Measurements from ENCODE around the gene PIEZO2.

The PIEZO2 gene

GRCh38 chr18:10718809-10719208 lies 430.6 kb downstream of the PIEZO2 start:
- no peak for DNase-seq

GRCh38 chr18:10715791-10716190 lies 433.6 kb downstream of the PIEZO2 start:
- no peak for DNase-seq

GRCh38 chr18:10713409-10713808 lies 436.0 kb downstream of the PIEZO2 start:
- DNase-seq: no peak

GRCh38 chr18:10707294-10707693 lies 442.1 kb downstream of the PIEZO2 start:
- no peak for DNase-seq

GRCh38 chr18:10705786-10706185 lies 443.6 kb downstream of the PIEZO2 start:
- DNase-seq: no peak

- DNase-seq: no peak
Measured at GRCh38 chr18:10705291-10705690, 444.1 kb downstream of the PIEZO2 start.

- no peak for DNase-seq
Measured at GRCh38 chr18:10702206-10702605, 447.2 kb downstream of the PIEZO2 start.

- DNase-seq: no peak
Measured at GRCh38 chr18:10690366-10690765, 459.0 kb downstream of the PIEZO2 start.

- DNase-seq: no peak
Measured at GRCh38 chr18:10690035-10690329, 459.4 kb downstream of the PIEZO2 start.

- DNase-seq: no peak
Measured at GRCh38 chr18:10689236-10690034, 459.9 kb downstream of the PIEZO2 start.

GRCh38 chr18:10688766-10689165 lies 460.6 kb downstream of the PIEZO2 start:
- DNase-seq: no peak

- no peak for DNase-seq
Measured at GRCh38 chr18:10687161-10687925, 462.0 kb downstream of the PIEZO2 start.

GRCh38 chr18:10686308-10686707 lies 463.1 kb downstream of the PIEZO2 start:
- DNase-seq: no peak

- DNase-seq: no peak
Measured at GRCh38 chr18:10685484-10685883, 463.9 kb downstream of the PIEZO2 start.

GRCh38 chr18:10682368-10682714 lies 467.0 kb downstream of the PIEZO2 start:
- DNase-seq: no peak

- DNase-seq: no peak
Measured at GRCh38 chr18:10681581-10682367, 467.6 kb downstream of the PIEZO2 start.

- DNase-seq: no peak
Measured at GRCh38 chr18:10680271-10680596, 469.1 kb downstream of the PIEZO2 start.

GRCh38 chr18:10679557-10680270 lies 469.7 kb downstream of the PIEZO2 start:
- DNase-seq: no peak

- DNase-seq: no peak
Measured at GRCh38 chr18:10671441-10671840, 477.9 kb downstream of the PIEZO2 start.

- DNase-seq: no peak
Measured at GRCh38 chr18:10670856-10671255, 478.5 kb downstream of the PIEZO2 start.

- DNase-seq: no peak
Measured at GRCh38 chr18:10669441-10670100, 479.8 kb downstream of the PIEZO2 start.

GRCh38 chr18:10663750-10664149 lies 485.6 kb downstream of the PIEZO2 start:
- DNase-seq: no peak

- no peak for DNase-seq
Measured at GRCh38 chr18:10661317-10661716, 488.1 kb downstream of the PIEZO2 start.
